CD4-positive, alpha-beta T cell treated with Interferon gamma for 1 hour (primary cell): ENCODE results near the gene PRR12.

ENCODE experiments used
- DNase-seq: peaks from one replicate; pipeline ENCODE4 v3.0.0-alpha.2; 2020

Gene PRR12

GRCh38 chr19:49651029-49651819, 60.2 kb downstream of the PRR12 start:
- no peak for DNase-seq

GRCh38 chr19:49651820-49652550, 61.0 kb downstream of the PRR12 start:
- DNase-seq, result no peak

DNA sequence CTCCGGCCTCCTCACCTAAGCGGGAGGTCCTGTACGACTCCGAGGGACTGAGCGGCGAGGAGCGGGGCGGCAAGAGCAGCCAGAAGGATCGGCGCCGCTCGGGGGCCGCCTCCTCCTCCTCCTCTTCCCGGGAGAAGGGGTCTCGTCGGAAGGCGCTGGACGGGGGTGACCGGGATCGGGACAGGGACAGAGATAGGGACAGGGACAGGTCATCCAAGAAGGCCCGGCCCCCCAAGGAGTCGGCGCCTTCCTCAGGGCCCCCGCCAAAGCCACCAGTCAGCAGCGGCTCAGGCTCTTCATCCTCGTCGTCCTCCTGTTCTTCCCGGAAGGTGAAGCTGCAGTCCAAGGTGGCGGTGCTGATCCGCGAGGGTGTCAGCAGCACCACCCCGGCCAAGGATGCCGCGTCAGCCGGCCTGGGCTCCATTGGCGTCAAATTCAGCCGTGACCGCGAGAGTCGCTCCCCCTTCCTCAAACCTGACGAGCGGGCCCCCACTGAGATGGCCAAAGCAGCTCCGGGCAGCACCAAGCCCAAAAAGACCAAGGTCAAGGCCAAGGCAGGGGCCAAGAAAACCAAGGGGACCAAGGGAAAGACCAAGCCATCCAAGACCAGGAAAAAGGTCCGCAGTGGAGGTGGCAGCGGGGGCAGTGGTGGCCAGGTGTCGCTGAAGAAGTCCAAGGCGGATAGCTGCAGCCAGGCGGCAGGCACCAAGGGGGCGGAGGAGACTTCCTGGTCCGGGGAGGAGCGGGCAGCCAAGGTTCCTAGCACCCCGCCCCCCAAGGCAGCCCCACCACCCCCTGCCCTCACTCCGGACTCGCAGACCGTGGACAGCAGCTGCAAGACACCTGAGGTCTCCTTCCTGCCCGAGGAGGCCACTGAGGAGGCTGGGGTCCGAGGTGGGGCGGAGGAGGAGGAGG, 61.8 kb downstream of the PRR12 start:
- no peak for DNase-seq

DNA sequence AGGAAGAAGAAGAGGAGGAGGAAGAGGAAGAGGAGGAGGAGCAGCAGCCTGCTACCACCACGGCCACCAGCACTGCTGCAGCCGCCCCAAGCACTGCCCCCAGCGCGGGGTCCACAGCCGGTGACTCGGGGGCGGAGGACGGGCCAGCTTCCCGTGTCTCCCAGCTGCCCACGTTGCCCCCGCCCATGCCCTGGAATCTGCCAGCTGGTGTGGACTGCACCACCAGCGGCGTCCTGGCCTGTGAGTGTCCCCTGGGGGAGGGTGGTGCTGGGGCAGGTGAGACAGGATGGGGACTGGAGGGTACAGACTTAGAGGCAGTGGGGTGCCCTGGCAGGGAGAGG, 62.5 kb downstream of the PRR12 start:
- DNase-seq, result no peak

- DNase-seq, result no peak
Observed at GRCh38 chr19:49654581-49654980, 63.6 kb downstream of the PRR12 start.

DNA sequence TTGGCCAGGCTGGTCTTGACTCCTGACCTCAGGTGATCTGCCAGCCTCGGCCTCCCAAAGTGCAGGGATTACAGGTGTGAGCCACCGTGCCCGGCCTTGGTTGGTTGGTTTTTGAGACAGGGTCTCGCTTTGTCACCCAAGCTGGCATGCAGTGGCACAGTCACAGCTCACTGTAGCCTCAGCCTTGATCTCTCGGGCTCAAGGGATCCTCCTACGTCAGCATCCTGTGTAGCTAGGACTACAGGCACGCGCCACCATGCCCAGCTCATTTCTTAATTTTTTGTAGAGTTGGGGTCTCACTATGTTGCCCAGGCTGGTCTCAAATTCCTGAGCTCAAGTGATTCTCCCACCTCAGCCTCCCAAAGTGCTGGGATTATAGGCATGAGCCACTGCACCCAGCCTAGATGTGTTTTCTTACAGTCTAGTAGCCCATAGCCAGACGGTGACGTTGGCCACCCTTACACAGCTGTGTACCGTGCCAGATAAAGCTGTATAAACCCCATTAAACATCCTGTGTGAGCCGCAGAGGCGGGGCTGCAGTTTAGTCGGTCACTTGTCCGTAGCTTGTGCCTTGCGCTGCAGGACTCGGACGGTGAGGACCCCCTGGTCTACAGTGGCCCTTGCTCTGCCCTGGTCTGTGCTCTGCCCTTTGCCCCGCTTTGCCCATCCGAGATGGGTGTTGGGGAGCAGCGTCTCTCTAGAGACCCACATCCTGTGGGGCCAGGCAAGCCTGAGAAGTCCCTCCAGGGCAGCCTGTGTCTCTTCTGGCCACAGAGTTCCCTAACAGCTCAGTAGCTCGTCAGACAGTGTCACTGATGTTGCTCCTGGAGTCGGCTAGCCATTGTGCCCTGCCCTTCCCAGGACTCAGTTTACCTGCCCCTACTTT, 64.8 kb downstream of the PRR12 start:
- no peak for DNase-seq

GRCh38 chr19:49656456-49657109, 65.6 kb downstream of the PRR12 start:
- DNase-seq, result no peak

DNA sequence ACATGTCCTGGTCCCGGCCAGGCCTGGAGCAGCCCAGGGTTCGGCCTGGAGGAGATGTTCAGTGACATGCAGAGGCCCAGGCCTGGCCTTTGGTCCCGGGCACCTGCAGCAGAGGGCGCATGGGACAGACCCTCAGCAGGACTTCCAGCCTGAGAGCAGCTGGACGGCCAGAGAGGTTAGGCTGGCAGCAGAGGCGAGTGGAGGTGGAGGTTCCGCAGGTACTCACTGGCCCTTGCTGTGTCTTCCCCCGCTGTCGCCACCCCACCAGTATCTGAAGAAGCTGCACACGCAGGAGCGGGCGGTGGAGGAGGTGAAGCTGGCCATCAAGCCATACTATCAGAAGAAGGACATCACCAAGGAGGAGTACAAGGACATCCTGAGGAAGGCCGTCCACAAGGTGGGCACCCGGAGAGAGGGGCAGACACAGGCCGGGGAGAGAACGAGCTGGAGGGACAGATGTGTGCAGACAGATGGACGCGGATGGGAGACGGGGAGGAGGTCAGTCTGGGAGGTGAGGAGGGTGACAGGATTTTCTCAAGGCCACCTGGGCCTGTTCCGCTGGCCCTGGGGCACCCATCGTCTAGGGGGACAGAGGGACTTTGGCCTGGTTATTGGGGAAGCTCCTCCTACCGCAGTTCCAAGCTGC, 66.6 kb downstream of the PRR12 start:
- no peak for DNase-seq

- DNase-seq, result no peak
Observed at GRCh38 chr19:49658139-49658517, 67.1 kb downstream of the PRR12 start.

DNA sequence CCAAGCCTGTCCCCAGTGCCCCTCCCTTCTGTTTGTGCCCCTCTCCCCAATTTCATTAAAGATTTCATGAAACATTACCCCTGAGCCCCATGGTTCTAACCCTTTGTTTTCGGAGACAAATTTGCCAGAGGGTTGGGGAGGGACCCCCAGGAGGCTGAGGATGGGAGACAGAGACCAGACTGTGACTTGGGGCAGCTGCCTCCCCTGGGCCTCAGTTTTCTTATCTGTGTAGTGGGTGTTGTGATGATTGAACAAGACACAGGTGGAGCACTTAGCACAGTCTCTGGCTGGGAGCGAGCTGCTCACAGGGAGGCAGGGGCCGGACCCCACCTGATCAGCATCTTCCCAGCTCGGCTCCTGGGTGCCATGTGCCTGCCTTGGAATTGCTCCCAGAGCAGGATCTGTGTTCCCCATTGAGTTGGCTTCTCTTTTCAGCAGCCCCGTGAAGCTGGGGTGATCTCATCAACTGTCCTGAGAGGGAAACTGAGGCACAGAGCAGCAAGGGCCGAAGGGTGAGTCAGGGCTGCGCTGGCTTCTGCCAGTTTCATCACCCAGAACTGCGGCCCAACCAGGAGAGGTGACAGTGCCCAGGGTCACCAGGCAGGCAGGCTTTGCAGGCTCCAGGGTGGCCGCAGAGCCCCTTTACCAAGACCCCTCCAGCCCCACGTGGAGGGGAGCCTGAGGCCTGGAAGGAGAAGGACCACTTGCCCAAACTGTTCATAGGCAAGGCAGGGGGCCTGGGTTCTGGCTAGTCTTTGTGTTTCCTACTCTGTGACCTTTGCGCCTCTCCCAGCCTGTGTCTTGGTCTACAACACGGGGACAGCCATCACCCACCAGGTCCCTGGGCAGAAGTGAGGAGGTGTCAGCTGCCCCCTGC, 67.8 kb downstream of the PRR12 start:
- DNase-seq, result no peak

DNA sequence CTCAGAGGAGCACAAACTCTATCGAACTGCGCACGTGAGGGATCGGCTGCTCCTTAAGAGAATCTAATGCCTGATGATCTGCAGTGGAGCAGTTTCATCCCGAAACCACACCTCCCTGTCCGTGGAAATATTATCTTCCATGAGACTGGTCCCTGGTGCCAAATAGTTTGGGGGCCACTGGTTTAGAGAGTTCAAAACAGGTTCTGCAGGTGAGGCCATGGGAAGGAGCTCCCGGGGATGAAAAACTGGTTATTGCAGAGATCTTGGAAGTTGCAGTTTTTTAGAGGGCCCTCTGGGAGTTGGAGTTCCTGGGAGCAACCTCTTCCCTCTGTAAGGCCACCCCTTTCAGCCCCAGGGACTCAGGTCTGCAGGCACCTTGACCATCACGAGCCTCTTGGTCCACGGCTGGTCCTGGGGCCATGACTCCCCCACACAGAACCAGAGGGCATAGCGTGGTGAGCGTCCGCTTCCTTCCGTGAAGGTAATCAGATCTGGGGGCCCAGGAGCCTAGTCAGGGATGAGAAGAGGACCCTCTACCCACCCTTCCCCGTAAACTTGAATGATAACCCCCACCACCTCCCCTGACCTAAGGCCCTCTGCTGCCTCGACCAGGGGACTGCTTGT, 69.5 kb downstream of the PRR12 start:
- no peak for DNase-seq

- DNase-seq, result no peak
Observed at GRCh38 chr19:49662011-49662410, 71.0 kb downstream of the PRR12 start.

- DNase-seq, result no peak
Observed at GRCh38 chr19:49663224-49663623, 72.2 kb downstream of the PRR12 start.

DNA sequence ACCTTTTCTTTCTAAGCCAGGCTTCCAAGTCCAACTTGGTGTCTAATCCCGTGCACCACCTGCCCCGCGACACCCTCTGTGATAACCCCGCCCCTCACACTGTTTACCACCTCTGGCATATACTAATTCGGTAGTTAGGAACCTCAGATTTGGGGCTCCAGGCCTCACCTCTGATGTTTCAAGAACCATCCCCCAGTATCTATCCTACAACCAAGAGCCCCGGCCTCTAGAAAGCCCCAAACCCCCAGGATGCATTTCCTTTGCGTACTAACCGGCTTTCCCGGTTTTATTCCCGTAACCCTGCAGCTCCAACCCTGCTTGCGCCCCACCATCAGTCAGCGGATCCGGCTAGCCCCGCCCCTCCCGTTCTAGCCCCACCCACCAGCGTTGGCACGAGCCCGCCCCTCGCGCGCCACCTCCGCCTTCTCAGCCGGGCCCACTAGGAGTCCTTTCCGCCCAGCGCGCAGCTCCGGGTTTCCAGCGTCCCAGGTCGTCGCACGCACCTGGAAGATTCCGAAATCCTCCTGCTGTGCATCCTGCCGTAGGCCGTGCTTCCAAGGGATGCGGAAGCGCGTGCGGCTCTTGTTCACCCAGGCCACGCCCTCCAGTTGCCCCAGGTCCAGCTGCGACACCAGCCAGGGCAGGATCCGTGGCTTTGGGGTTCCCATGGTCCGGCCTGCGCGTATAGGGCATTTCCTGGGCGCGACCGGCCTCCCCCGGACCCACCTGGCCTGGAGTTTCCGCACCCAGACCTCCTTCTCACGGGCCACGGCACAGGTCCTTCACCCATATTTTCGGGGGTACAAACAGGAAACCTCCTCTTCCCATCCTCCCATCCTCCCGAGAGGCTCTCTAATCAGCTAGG, 73.4 kb downstream of the PRR12 start:
- peak; percentile 79 for DNase-seq

DNA sequence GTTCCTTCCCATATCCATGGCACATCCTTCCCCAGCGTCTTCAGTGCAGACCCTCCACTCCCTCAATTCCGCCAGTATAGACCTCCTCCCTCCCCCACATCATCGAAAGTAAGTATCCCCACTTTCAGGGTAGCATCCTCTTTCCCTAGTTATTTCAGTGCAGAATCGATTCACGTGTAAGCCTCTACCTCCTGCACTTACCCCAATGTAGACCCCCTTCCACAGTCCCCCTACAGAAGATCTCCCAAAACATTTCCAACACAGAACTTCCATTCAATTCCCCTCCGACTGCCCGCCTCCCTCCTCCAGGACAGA, 74.0 kb downstream of the PRR12 start:
- DNase-seq, result no peak

GRCh38 chr19:49665351-49666119, 74.6 kb downstream of the PRR12 start, which contains the start of the genes BCL2L12 and IRF3:
Gene BCL2L12, plus strand, starts transcription at chr19:49665933. Its CDS starts 760 bp downstream, at chr19:49666693.
Gene IRF3, minus strand, starts transcription at chr19:49665857. Its CDS starts 1,019 bp downstream, at chr19:49664838.
- DNase-seq, result peak; percentile 98

GRCh38 chr19:49666120-49666444, 75.1 kb downstream of the PRR12 start:
- no peak for DNase-seq

GRCh38 chr19:49667473-49667872, 76.5 kb downstream of the PRR12 start:
- DNase-seq, result no peak
